Thyroid gland (tissue), 4 donors: ENCODE measurements around the gene BRD3OS. TPM values are rescaled to one million over a fixed set of nuclear protein-coding genes. Genes with fewer than 3 reads are reported as not detected.

Source experiments
- DNase-seq, 2 donors: peaks; one replicate each; pipeline ENCODE4 v3.0.0-alpha.2; 2019
- H3K27ac ChIP-seq, 3 donors: fragments of 200-600 bp; sonication (generic); 1 replicate in 2 of 3; 2 replicates in 1 of 3; pipeline ENCODE4 v1.5.1; 2016 to 2019; ENCODE audit warnings: mild to moderate bottlenecking in 1 of 3, moderate library complexity in 1 of 3
- H3K27me3 ChIP-seq: fragments of 200-600 bp; sonication (generic); one replicate; pipeline ENCODE4 v1.5.1; 2019
- H3K36me3 ChIP-seq, 2 donors: fragments of 200-600 bp; sonication (generic); one replicate each; pipeline ENCODE4 v1.5.1; 2016 to 2019
- H3K4me1 ChIP-seq, 2 donors: fragments of 200-600 bp; sonication (generic); one replicate each; pipeline ENCODE4 v1.5.1; 2017 to 2019
- H3K4me3 ChIP-seq, 3 donors: fragments of 200-600 bp; sonication (generic); replicated peaks in 1 of 3; 1 replicate in 2 of 3; 2 replicates in 1 of 3; pipeline ENCODE4 v1.5.1; 2016; ENCODE audit warnings: mild to moderate bottlenecking in 1 of 3
- H3K9me3 ChIP-seq: fragments of 200-600 bp; sonication (generic); one replicate; pipeline ENCODE4 v1.5.1; 2017
- POLR2A ChIP-seq, 2 donors: fragments of 450-650 bp; IDR thresholded peaks; one replicate each; pipeline ENCODE4 v1.6.1; 2017; ENCODE audit warnings: antibody characterized with exemption in 2 of 2, mild to moderate bottlenecking in 2 of 2, moderate library complexity in 1 of 2
- WGBS, 2 donors: methylation state at CpG; one replicate each; pipeline ENCODE4 v1.1.5; 2017; 5-methylcytosine and 5-hydroxymethylcytosine counted together
- intact Hi-C: fragments of 100-400 bp; cut with DNase I; formaldehyde crosslinking; loops from one replicate; pipeline ENCODE4 v1.15.1; 2023
- total RNA-seq, 4 donors: library from RNA; depleted of rRNA; stranded (reverse); fragments of >200 nt; gene quantifications; one replicate each; pipeline ENCODE4 v1.2.3, GENCODE V29; 2016
- TF ChIP-seq, protein P1 (sequence below), 6 experiments: fragments of 200-600 bp in 3 of 6; fragments of 450-650 bp in 3 of 6; sonication (generic) in 3 of 6; IDR thresholded peaks; one replicate each; pipeline ENCODE4 v1.5.1; 2016 to 2019; ENCODE audit warnings: antibody characterized with exemption in 6 of 6, mild to moderate bottlenecking in 2 of 6, inconsistent platforms in 1 of 6, moderate library complexity in 1 of 6

The BRD3OS gene
- total RNA-seq, 4 donors from 2014 or later, result 26.4 to 29.3 (median 27.2) TPM

GRCh38 chr9:134060546-134060945 is 35.3 kb downstream of the BRD3OS start:
- Histone ChIP-seq H3K36me3 (no peaks in the 10 kb centered on the region), H3K4me1 (peaks cover 64 to 75% of the 10 kb centered on the region in 2 donors), H3K4me3 (no peak overlapping the region), H3K27ac (no peak overlapping the region), H3K9me3 (no peaks in the 10 kb centered on the region), H3K27me3 (no peaks in the 10 kb centered on the region)
- DNase-seq, result no peak
- TF ChIP-seq, protein P1, sequence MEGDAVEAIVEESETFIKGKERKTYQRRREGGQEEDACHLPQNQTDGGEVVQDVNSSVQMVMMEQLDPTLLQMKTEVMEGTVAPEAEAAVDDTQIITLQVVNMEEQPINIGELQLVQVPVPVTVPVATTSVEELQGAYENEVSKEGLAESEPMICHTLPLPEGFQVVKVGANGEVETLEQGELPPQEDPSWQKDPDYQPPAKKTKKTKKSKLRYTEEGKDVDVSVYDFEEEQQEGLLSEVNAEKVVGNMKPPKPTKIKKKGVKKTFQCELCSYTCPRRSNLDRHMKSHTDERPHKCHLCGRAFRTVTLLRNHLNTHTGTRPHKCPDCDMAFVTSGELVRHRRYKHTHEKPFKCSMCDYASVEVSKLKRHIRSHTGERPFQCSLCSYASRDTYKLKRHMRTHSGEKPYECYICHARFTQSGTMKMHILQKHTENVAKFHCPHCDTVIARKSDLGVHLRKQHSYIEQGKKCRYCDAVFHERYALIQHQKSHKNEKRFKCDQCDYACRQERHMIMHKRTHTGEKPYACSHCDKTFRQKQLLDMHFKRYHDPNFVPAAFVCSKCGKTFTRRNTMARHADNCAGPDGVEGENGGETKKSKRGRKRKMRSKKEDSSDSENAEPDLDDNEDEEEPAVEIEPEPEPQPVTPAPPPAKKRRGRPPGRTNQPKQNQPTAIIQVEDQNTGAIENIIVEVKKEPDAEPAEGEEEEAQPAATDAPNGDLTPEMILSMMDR (IDR thresholded peaks at IDR 0.05), result no peak
- TF ChIP-seq POLR2A (IDR thresholded peaks at IDR 0.05), result no peak
- 86 to 93% methylated on average over 3 to 4 of the region's 4 CpGs for whole genome bisulfite sequencing, 2 donors
- intact Hi-C loops, result loop anchor here (10.0 kb wide), 1 partner anchor 74 kb away; the partner anchor contains the start of gene WDR5

DNA sequence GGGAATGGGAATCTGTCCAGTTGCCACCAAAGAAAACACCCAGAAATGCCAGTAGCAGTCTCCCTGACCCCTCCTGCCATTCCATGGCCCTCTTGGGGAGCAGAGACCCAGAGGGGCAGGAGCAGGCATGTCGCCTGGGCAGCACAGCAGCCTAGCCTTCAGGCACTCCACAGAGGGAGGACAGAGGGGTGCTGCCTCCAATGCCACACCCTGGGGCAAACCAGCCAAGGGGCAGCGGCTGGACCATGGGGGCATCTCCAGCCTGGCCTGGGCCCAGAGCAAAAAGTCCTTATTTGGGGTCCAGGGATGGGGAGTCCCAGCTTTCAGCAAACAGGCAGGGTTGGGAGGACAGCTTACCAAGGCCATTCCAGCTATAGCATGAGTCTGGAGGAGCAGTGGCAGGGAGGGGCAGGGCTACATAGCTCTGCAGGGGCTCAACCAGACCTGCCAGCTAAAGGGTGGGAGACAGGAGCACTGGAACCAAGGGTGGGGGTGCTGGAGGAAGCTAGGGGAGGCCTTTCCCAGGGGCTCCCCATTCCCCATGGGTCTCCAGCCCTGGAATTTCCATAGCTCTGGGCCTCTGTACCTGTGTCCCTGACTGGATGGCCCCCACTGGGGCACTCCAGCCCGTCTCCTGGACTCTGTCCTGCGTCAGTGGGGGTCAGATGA is 35.9 kb downstream of the BRD3OS start:
- H3K9me3 ChIP-seq, result no peaks in the 10 kb centered on the region
- 89 to 100% methylated on average over 1 to 2 of the region's 4 CpGs for WGBS, 2 donors
- no peaks in the 10 kb centered on the region for H3K36me3 ChIP-seq
- no peak for DNase-seq
- no peaks in the 10 kb centered on the region for H3K27me3 ChIP-seq
- TF ChIP-seq, protein P1 (IDR thresholded peaks at IDR 0.05), result no peak
- no peak for TF ChIP-seq POLR2A (IDR thresholded peaks at IDR 0.05)
- intact Hi-C loops, result loop anchor here (10.0 kb wide), 1 partner anchor 74 kb away; the partner anchor contains the start of gene WDR5
- H3K4me1 ChIP-seq, result peaks cover 64 to 75% of the 10 kb centered on the region in 2 donors
- no peak overlapping the region for H3K27ac ChIP-seq
- no peak overlapping the region for H3K4me3 ChIP-seq

DNA sequence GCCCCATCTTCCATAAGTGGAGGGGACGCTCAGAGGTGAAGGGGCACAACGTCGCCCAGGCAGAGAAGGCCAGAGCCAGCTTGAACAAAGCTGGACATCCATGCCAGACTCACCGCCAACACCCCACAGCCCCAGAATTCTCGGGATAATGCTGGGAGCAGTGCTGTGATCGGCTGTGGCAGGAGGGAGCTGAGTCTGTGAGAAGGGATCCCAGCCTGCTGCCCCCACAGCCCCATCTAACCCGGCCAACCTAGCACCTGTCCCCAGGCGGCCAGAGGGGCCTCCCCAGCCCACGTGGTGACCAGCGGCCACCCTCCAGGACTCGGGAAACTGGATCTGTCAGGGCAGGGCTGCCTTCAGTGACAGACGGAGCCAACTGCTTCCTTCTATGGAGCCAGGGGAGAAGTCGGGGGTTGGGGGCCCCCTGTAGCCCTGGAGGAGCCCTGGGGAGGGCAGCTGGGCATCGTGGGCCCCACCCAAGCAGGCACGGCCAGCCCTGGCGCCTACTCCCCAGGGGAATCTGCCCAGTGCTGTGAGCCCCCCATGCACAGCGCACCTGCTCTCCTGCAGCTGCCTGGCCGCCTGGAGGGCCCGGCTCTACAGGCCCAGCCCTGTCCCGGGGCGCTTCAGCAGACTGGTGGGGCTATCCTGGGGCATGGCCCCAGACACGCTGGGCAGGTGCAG is 36.5 kb downstream of the BRD3OS start:
- no peak for TF ChIP-seq POLR2A (IDR thresholded peaks at IDR 0.05)
- TF ChIP-seq, protein P1 (IDR thresholded peaks at IDR 0.05), result no peak
- H3K4me1 ChIP-seq, result peaks cover 61 to 71% of the 10 kb centered on the region in 2 donors
- intact Hi-C loops, result loop anchor here (10.0 kb wide), 1 partner anchor 73 kb away; the partner anchor contains the start of gene WDR5
- H3K9me3 ChIP-seq, result no peaks in the 10 kb centered on the region
- 28 to 77% methylated on average over 5 to 7 of the region's 22 CpGs for WGBS, 2 donors
- no peaks in the 10 kb centered on the region for H3K27me3 ChIP-seq
- peak; percentile 41 to 49 for DNase-seq
- H3K27ac ChIP-seq, result no peak overlapping the region
- H3K4me3 ChIP-seq, result no peak overlapping the region
- H3K36me3 ChIP-seq, result no peaks in the 10 kb centered on the region

DNA sequence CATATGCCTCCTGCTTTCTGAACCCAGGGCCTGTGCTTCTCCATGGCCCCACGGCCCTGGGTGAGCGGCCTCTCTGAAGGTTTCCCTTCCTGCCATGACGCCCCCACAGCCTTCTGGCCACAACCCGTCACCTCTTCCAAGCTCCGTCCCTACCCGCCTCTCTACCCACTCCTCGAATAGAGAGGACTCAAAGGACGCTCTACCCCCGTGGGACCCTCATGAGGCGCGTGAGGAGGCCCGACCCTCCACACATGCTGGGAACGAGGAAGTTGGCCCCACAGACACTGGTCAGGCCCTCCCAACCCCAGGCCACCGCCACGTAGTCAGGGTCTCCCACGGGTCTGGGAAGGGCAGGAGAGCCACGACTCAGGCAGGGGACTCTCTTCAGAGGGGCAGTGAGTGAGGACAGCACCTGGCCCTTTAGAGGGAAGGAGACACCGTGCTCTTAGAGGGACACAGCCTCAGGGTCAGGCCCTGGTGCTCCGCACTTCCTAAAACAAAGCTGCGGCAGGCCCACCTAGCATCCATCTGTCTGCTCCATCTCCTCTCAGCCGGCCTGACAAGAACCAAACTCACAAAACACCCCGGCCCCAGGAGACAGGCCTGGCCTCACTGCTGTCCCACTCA is 37.3 kb downstream of the BRD3OS start:
- WGBS, 2 donors, result 80 to 82% methylated on average over 18 to 22 of the region's 22 CpGs
- Histone ChIP-seq H3K4me1 (peaks cover 54 to 64% of the 10 kb centered on the region in 2 donors), H3K27ac (no peak overlapping the region), H3K27me3 (no peaks in the 10 kb centered on the region), H3K36me3 (no peaks in the 10 kb centered on the region), H3K4me3 (no peak overlapping the region), H3K9me3 (no peaks in the 10 kb centered on the region)
- TF ChIP-seq, protein P1 (IDR thresholded peaks at IDR 0.05), result no peak
- TF ChIP-seq POLR2A (IDR thresholded peaks at IDR 0.05), result no peak
- no peak for DNase-seq
- intact Hi-C loops, result loop anchor here (10.0 kb wide), 1 partner anchor 72 kb away; the partner anchor contains the start of gene WDR5
